A549 (cell line): Measurements from ENCODE around the gene HCFC2.

ENCODE experiments used
- CTCF ChIP-seq: fragments of >200 bp; sonication (Bioruptor Twin); formaldehyde crosslinking; IDR thresholded peaks from 3 replicates; pipeline ENCODE4 v1.5.1; 2016
- JUN ChIP-seq, 2 experiments: fragments of >200 bp; sonication (Bioruptor Twin); formaldehyde crosslinking; IDR thresholded peaks; 2 replicates in 1 of 2; 3 replicates in 1 of 2; pipeline ENCODE4 v1.6.1; 2016 to 2017
- MAX ChIP-seq: IDR thresholded peaks from 2 replicates; pipeline ENCODE4 v1.6.1; 2012
- MAZ ChIP-seq: fragments of 150-350 bp; IDR thresholded peaks from 2 replicates; pipeline ENCODE4 v1.6.1; 2014; ENCODE audit warnings: antibody characterized with exemption, low read depth, low read length, borderline replicate concordance
- PHF8 ChIP-seq: fragments of 200-600 bp; sonication (generic); IDR thresholded peaks from 2 replicates; pipeline ENCODE4 v1.6.1; 2016; ENCODE audit warnings: low read depth, mild to moderate bottlenecking, antibody characterized with exemption, moderate library complexity, borderline replicate concordance
- RCOR1 ChIP-seq: fragments of 150-350 bp; IDR thresholded peaks from 2 replicates; pipeline ENCODE4 v1.6.1; 2014; ENCODE audit warnings: antibody characterized with exemption, low read length, low read depth
- SREBF2 ChIP-seq: fragments of 450-650 bp; IDR thresholded peaks from 2 replicates; pipeline ENCODE4 v1.6.1; 2014; ENCODE audit warnings: mild to moderate bottlenecking, moderate library complexity
- TP53 ChIP-seq: fragments of 250-450 bp; sonication (Bioruptor Pico); IDR thresholded peaks from 2 replicates; pipeline ENCODE4 v1.5.0; 2021; ENCODE audit warnings: mild to moderate bottlenecking, moderate library complexity

DNA sequence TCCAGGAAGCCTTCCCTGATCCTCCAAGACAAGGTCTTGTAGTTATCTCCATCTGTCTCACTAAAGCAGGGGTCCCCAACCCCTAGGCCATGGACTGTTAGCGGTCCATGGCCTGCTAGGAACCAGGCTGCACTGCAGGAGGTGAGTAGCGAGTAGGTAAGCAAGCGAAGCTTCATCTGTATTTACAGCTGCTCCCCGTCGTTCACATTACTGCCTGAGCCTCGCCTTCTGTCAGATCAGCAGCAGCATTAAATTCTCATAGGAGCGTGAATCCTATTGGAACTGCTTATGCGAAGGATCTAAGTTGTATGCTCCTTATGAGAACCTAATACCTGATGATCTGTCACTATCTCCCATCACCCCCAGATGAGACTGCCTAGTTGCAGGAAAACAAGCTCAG is 86.1 kb downstream of the HCFC2 start:
- TF ChIP-seq CTCF (no peak), RCOR1 (no peak), PHF8 (no peak), JUN (IDR thresholded peaks at IDR 0.05) (no peak), TP53 (CRISPR knock-in tag) (no peak), MAZ (no peak), MAX (no peak), SREBF2 (no peak)
